Measurements from ENCODE around the gene ATXN7L1.
"Not testable (repeated sequence)": the region's sequence is repeated elsewhere in the genome, so short reads cannot be mapped to it uniquely, and the experiment has no call there.

Gene ATXN7L1

GRCh38 chr7:105802604-105803428 lies 73.6 kb downstream of the ATXN7L1 start:
- no peak for DNase-seq (ENCODE audit: low read depth in 2 of 2)

GRCh38 chr7:105800849-105801534 lies 75.4 kb downstream of the ATXN7L1 start:
- DNase-seq (ENCODE audit: low read depth in 2 of 2): no peak

GRCh38 chr7:105800442-105800841 lies 76.0 kb downstream of the ATXN7L1 start:
- no peak for DNase-seq (ENCODE audit: low read depth in 2 of 2)

- DNase-seq (ENCODE audit: low read depth in 2 of 2): no peak
Observed at GRCh38 chr7:105799677-105800076, 76.7 kb downstream of the ATXN7L1 start.

GRCh38 chr7:105799006-105799405 lies 77.4 kb downstream of the ATXN7L1 start:
- no peak for DNase-seq (ENCODE audit: low read depth in 2 of 2)

- no peak for DNase-seq (ENCODE audit: low read depth in 2 of 2)
Observed at GRCh38 chr7:105797652-105798051, 78.7 kb downstream of the ATXN7L1 start.

GRCh38 chr7:105796365-105796764 lies 80.0 kb downstream of the ATXN7L1 start:
- DNase-seq (ENCODE audit: low read depth in 2 of 2): no peak

- no peak for DNase-seq (ENCODE audit: low read depth in 2 of 2)
Observed at GRCh38 chr7:105794741-105795729, 81.4 kb downstream of the ATXN7L1 start.

- no peak for DNase-seq (ENCODE audit: low read depth in 2 of 2)
Observed at GRCh38 chr7:105792488-105793370, 83.7 kb downstream of the ATXN7L1 start.

- DNase-seq (ENCODE audit: low read depth in 2 of 2): no peak
Observed at GRCh38 chr7:105791926-105792325, 84.5 kb downstream of the ATXN7L1 start.

GRCh38 chr7:105790996-105791395 lies 85.4 kb downstream of the ATXN7L1 start:
- DNase-seq (ENCODE audit: low read depth in 2 of 2): no peak

GRCh38 chr7:105790452-105790851 lies 85.9 kb downstream of the ATXN7L1 start:
- DNase-seq (ENCODE audit: low read depth in 2 of 2): not testable (repeated sequence)

- no peak for DNase-seq (ENCODE audit: low read depth in 2 of 2)
Observed at GRCh38 chr7:105788816-105789349, 87.5 kb downstream of the ATXN7L1 start.

GRCh38 chr7:105788356-105788755 lies 88.0 kb downstream of the ATXN7L1 start:
- DNase-seq (ENCODE audit: low read depth in 2 of 2): no peak

GRCh38 chr7:105787793-105788192 lies 88.6 kb downstream of the ATXN7L1 start:
- DNase-seq (ENCODE audit: low read depth in 2 of 2): no peak

- DNase-seq (ENCODE audit: low read depth in 2 of 2): no peak
Observed at GRCh38 chr7:105786520-105787470, 89.6 kb downstream of the ATXN7L1 start.

GRCh38 chr7:105782391-105783042 lies 93.9 kb downstream of the ATXN7L1 start:
- DNase-seq (ENCODE audit: low read depth in 2 of 2): no peak

- DNase-seq (ENCODE audit: low read depth in 2 of 2): no peak
Observed at GRCh38 chr7:105779856-105780780, 96.3 kb downstream of the ATXN7L1 start.

Measured in stimulated activated CD4-positive, alpha-beta T cell treated with anti-CD3 and anti-CD28 coated beads, Interleukin-1b, Interleukin-23, amount 100 ng/mL, for 1 hour (primary cell).